ENCODE data around the gene LONRF3.

The LONRF3 gene

GRCh38 chrX:119030990-119031389 is 56.6 kb downstream of the LONRF3 start:
- ChIA-PET CTCF (no interaction called here), POLR2A (no interaction called here)
- Histone ChIP-seq H3K4me3 (ENCODE audit: low read depth, low read length) (no peak overlapping the region), H3K4me1 (ENCODE audit: control insufficient read depth, insufficient read depth, low read length) (no peaks in the 10 kb centered on the region), H3K9me3 (ENCODE audit: control insufficient read depth, insufficient read depth, low read depth, low read length) (no peaks in the 10 kb centered on the region), H3K27ac (ENCODE audit: extremely low read depth, low read depth, low read length) (no peak overlapping the region), H3K36me3 (ENCODE audit: control insufficient read depth in 2 of 2, insufficient read depth in 1 of 2, low read length in 2 of 2) (no peaks in the 10 kb centered on the region)
- TF ChIP-seq ZSCAN5A (tag by site-specific recombination; IDR thresholded peaks at IDR 0.05) (no peak), MEIS1 (CRISPR knock-in tag; IDR thresholded peaks at IDR 0.05; ENCODE audit: borderline replicate concordance) (no peak), KLF8 (tag by site-specific recombination; IDR thresholded peaks at IDR 0.05) (no peak), ZNF837 (tag by site-specific recombination; IDR thresholded peaks at IDR 0.05) (no peak), ZNF324 (tag by site-specific recombination; IDR thresholded peaks at IDR 0.05) (no peak)

- Histone ChIP-seq H3K4me1 (ENCODE audit: control insufficient read depth, insufficient read depth, low read length) (no peaks in the 10 kb centered on the region), H3K4me3 (ENCODE audit: low read depth, low read length) (no peak overlapping the region), H3K9me3 (ENCODE audit: control insufficient read depth, insufficient read depth, low read depth, low read length) (no peaks in the 10 kb centered on the region), H3K27ac (ENCODE audit: extremely low read depth, low read depth, low read length) (no peak overlapping the region), H3K36me3 (ENCODE audit: control insufficient read depth in 2 of 2, insufficient read depth in 1 of 2, low read length in 2 of 2) (no peaks in the 10 kb centered on the region)
- POLR2A ChIA-PET = no interaction called here
- no peak for TF ChIP-seq ZFHX2 (tag by site-specific recombination; conservative IDR thresholded peaks at IDR 0.05)
- no peak for TF ChIP-seq ZFP3 (tag by site-specific recombination; IDR thresholded peaks at IDR 0.05; ENCODE audit: low read depth)
- no peak for TF ChIP-seq MZF1 (tag by site-specific recombination; IDR thresholded peaks at IDR 0.05; ENCODE audit: borderline replicate concordance)
- no peak for TF ChIP-seq ZNF76 (tag by site-specific recombination; IDR thresholded peaks at IDR 0.05; ENCODE audit: borderline replicate concordance, low read depth)
- no peak for TF ChIP-seq ZNF707 (tag by site-specific recombination; IDR thresholded peaks at IDR 0.05)
- TF ChIP-seq ZNF23 (tag by site-specific recombination; IDR thresholded peaks at IDR 0.05; ENCODE audit: borderline replicate concordance) = no peak
- TF ChIP-seq ZNF280D (tag by site-specific recombination; IDR thresholded peaks at IDR 0.05) = no peak
- TF ChIP-seq ZNF830 (tag by site-specific recombination; IDR thresholded peaks at IDR 0.05; ENCODE audit: low read depth) = no peak
- no peak for TF ChIP-seq ZBTB1 (tag by site-specific recombination; IDR thresholded peaks at IDR 0.05)
- CTCF ChIA-PET = interaction anchor here (0.6 kb wide), 1 partner anchor 197 kb away, joined by 3 read pairs; no protein-coding TSS in a partner anchor
These were observed 62.0 kb downstream of the LONRF3 start for GRCh38 chrX:119036107-119037029.

GRCh38 chrX:119040432-119040831 is 66.0 kb downstream of the LONRF3 start:
- no peak overlapping the region for H3K4me3 ChIP-seq (ENCODE audit: low read depth, low read length)
- H3K4me1 ChIP-seq (ENCODE audit: control insufficient read depth, insufficient read depth, low read length) = no peaks in the 10 kb centered on the region
- H3K27ac ChIP-seq (ENCODE audit: extremely low read depth, low read depth, low read length) = no peak overlapping the region
- no peaks in the 10 kb centered on the region for H3K9me3 ChIP-seq (ENCODE audit: control insufficient read depth, insufficient read depth, low read depth, low read length)
- no peaks in the 10 kb centered on the region for H3K36me3 ChIP-seq (ENCODE audit: control insufficient read depth in 2 of 2, insufficient read depth in 1 of 2, low read length in 2 of 2)
- ChIA-PET POLR2A (no interaction called here), CTCF (interaction anchor here (0.6 kb wide), 1 partner anchor 149 kb away, joined by 4 read pairs; no protein-coding TSS in a partner anchor)
- TF ChIP-seq ZNF169 (tag by site-specific recombination; IDR thresholded peaks at IDR 0.05) = no peak
- no peak for TF ChIP-seq ZNF560 (tag by site-specific recombination; IDR thresholded peaks at IDR 0.05; ENCODE audit: borderline replicate concordance)
- no peak for TF ChIP-seq SETDB1 (IDR thresholded peaks at IDR 0.05; ENCODE audit: insufficient read length, low read length)
- no peak for TF ChIP-seq ZNF148 (tag by site-specific recombination; IDR thresholded peaks at IDR 0.05; ENCODE audit: borderline replicate concordance)
- no peak for TF ChIP-seq ZNF549 (tag by site-specific recombination; IDR thresholded peaks at IDR 0.05)
- TF ChIP-seq ZNF302 (tag by site-specific recombination; IDR thresholded peaks at IDR 0.05; ENCODE audit: low read depth) = no peak
- TF ChIP-seq CTCF (tag by site-specific recombination; IDR thresholded peaks at IDR 0.05) = no peak
- no peak for TF ChIP-seq ZNF341 (tag by site-specific recombination; IDR thresholded peaks at IDR 0.05; ENCODE audit: low read depth)
- TF ChIP-seq ZFP3 (tag by site-specific recombination; IDR thresholded peaks at IDR 0.05; ENCODE audit: low read depth) = no peak

Data from HEK293 (cell line).